ENCODE data around the gene GPATCH4. TPM values are rescaled to one million over a fixed set of nuclear protein-coding genes. Genes with fewer than 3 reads are reported as not detected.

GPATCH4 gene
- total and polyA plus RNA-seq, 2 donors (not counting 1 experiment from before 2014, with no cell fraction given): 11.3 to 38.3 TPM

- no peak for TF ChIP-seq EZH2 (IDR thresholded peaks at IDR 0.05; ENCODE audit: borderline replicate concordance, insufficient read depth, low read depth, low read length, poor library complexity, severe bottlenecking)
- TF ChIP-seq, protein P1, sequence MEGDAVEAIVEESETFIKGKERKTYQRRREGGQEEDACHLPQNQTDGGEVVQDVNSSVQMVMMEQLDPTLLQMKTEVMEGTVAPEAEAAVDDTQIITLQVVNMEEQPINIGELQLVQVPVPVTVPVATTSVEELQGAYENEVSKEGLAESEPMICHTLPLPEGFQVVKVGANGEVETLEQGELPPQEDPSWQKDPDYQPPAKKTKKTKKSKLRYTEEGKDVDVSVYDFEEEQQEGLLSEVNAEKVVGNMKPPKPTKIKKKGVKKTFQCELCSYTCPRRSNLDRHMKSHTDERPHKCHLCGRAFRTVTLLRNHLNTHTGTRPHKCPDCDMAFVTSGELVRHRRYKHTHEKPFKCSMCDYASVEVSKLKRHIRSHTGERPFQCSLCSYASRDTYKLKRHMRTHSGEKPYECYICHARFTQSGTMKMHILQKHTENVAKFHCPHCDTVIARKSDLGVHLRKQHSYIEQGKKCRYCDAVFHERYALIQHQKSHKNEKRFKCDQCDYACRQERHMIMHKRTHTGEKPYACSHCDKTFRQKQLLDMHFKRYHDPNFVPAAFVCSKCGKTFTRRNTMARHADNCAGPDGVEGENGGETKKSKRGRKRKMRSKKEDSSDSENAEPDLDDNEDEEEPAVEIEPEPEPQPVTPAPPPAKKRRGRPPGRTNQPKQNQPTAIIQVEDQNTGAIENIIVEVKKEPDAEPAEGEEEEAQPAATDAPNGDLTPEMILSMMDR (IDR thresholded peaks at IDR 0.05): no peak
Observed at GRCh38 chr1:156549831-156550230, 51.4 kb downstream of the GPATCH4 start.

GRCh38 chr1:156549390-156549789 lies 51.9 kb downstream of the GPATCH4 start:
- no peaks in the 10 kb centered on the region for H4K20me1 ChIP-seq (ENCODE audit: control insufficient read depth, insufficient read depth, low read length, poor library complexity, severe bottlenecking)
- no peak overlapping the region for H2AFZ ChIP-seq (ENCODE audit: insufficient read depth, low read depth, low read length, poor library complexity, severe bottlenecking)
- DNase-seq (no peak), ATAC-seq (ENCODE audit: low read depth) (no peak)
- no peak overlapping the region for H3K27ac ChIP-seq (ENCODE audit: low read length in 2 of 2)
- 79% methylated on average over 2 of the region's 2 CpGs for WGBS (ENCODE audit: insufficient coverage)
- H3K4me3 ChIP-seq (ENCODE audit: control extremely low read depth in 1 of 5, extremely low read depth in 1 of 5, insufficient read depth in 1 of 5, low read depth in 2 of 5, low read length in 4 of 5): no peak overlapping the region
- ChIA-PET POLR2A (interaction anchor here (0.6 kb wide), 1 partner anchor 44 kb away, joined by 6 read pairs; no protein-coding TSS in a partner anchor), CTCF (interaction anchor here (1.7 to 2.3 kb wide), 2 partner anchors 8 to 68 kb away, joined by 4 to 11 read pairs; no protein-coding TSS in a partner anchor)
- intact Hi-C loops (cut with micrococcal nuclease): no loop called here
- peaks cover 39% of the 10 kb centered on the region for H3K4me1 Mint-ChIP-seq
- no peaks in the 10 kb centered on the region for H3K79me2 ChIP-seq (ENCODE audit: control insufficient read depth, insufficient read depth, low read length)
- H3K4me1 ChIP-seq (ENCODE audit: control insufficient read depth in 2 of 2, insufficient read depth in 2 of 2, low read length in 2 of 2): peaks cover 38 to 40% of the 10 kb centered on the region in 2 donors
- H3K4me3 Mint-ChIP-seq: no peak overlapping the region
- TF ChIP-seq EZH2 (IDR thresholded peaks at IDR 0.05; ENCODE audit: borderline replicate concordance, insufficient read depth, low read depth, low read length, poor library complexity, severe bottlenecking): no peak
- TF ChIP-seq, protein P1 (IDR thresholded peaks at IDR 0.05): no peak
- no peak overlapping the region for H3K9ac ChIP-seq (ENCODE audit: low read length)
- H3K27me3 Mint-ChIP-seq: no peaks in the 10 kb centered on the region
- H3K4me2 ChIP-seq (replicated peaks; ENCODE audit: low read depth, low read length, poor library complexity, severe bottlenecking): no peak overlapping the region
- no peak overlapping the region for H3K27ac Mint-ChIP-seq
- no peaks in the 10 kb centered on the region for H3K36me3 ChIP-seq (replicated peaks in 1 of 2; ENCODE audit: control extremely low read depth in 1 of 2, control insufficient read depth in 1 of 2, extremely low read depth in 1 of 2, insufficient read depth in 2 of 2, low read length in 1 of 2)
- H3K9me3 Mint-ChIP-seq (ENCODE audit: insufficient read depth): no peaks in the 10 kb centered on the region
- no peaks in the 10 kb centered on the region for H3K9me3 ChIP-seq (ENCODE audit: control extremely low read depth in 1 of 3, control insufficient read depth in 2 of 3, insufficient read depth in 1 of 3, low read length in 2 of 3)
- H3K27me3 ChIP-seq (replicated peaks in 1 of 4; ENCODE audit: control extremely low read depth in 1 of 4, control insufficient read depth in 3 of 4, insufficient read depth in 4 of 4, low read length in 3 of 4): no peaks in the 10 kb centered on the region

More at GRCh38 chr1:156549831-156550230, 51.4 kb downstream of the GPATCH4 start:
- no peak overlapping the region for H3K4me3 ChIP-seq (ENCODE audit: control extremely low read depth in 1 of 5, extremely low read depth in 1 of 5, insufficient read depth in 1 of 5, low read depth in 2 of 5, low read length in 4 of 5)
- no peaks in the 10 kb centered on the region for H3K36me3 ChIP-seq (replicated peaks in 1 of 2; ENCODE audit: control extremely low read depth in 1 of 2, control insufficient read depth in 1 of 2, extremely low read depth in 1 of 2, insufficient read depth in 2 of 2, low read length in 1 of 2)
- H3K27me3 Mint-ChIP-seq: no peaks in the 10 kb centered on the region
- no peaks in the 10 kb centered on the region for H3K27me3 ChIP-seq (replicated peaks in 1 of 4; ENCODE audit: control extremely low read depth in 1 of 4, control insufficient read depth in 3 of 4, insufficient read depth in 4 of 4, low read length in 3 of 4)
- intact Hi-C loops (cut with micrococcal nuclease): no loop called here
- no peak overlapping the region for H3K4me2 ChIP-seq (replicated peaks; ENCODE audit: low read depth, low read length, poor library complexity, severe bottlenecking)
- no peaks in the 10 kb centered on the region for H3K9me3 Mint-ChIP-seq (ENCODE audit: insufficient read depth)
- no peaks in the 10 kb centered on the region for H4K20me1 ChIP-seq (ENCODE audit: control insufficient read depth, insufficient read depth, low read length, poor library complexity, severe bottlenecking)
- DNase-seq (no peak), ATAC-seq (ENCODE audit: low read depth) (no peak)
- ChIA-PET POLR2A (interaction anchor here (0.6 kb wide), 1 partner anchor 44 kb away, joined by 6 read pairs; no protein-coding TSS in a partner anchor), CTCF (interaction anchor here (1.7 to 2.3 kb wide), 2 partner anchors 8 to 68 kb away, joined by 4 to 11 read pairs; no protein-coding TSS in a partner anchor)
- H3K27ac ChIP-seq (ENCODE audit: low read length in 2 of 2): no peak overlapping the region
- no peaks in the 10 kb centered on the region for H3K9me3 ChIP-seq (ENCODE audit: control extremely low read depth in 1 of 3, control insufficient read depth in 2 of 3, insufficient read depth in 1 of 3, low read length in 2 of 3)
- peaks cover 41% of the 10 kb centered on the region for H3K4me1 Mint-ChIP-seq
- peaks cover 43 to 44% of the 10 kb centered on the region in 2 donors for H3K4me1 ChIP-seq (ENCODE audit: control insufficient read depth in 2 of 2, insufficient read depth in 2 of 2, low read length in 2 of 2)
- no peak overlapping the region for H3K4me3 Mint-ChIP-seq
- no peak overlapping the region for H3K27ac Mint-ChIP-seq
- no CpG with 5 or more reads among the region's 1 CpG for WGBS (ENCODE audit: insufficient coverage)
- no peak overlapping the region for H2AFZ ChIP-seq (ENCODE audit: insufficient read depth, low read depth, low read length, poor library complexity, severe bottlenecking)
- no peak overlapping the region for H3K9ac ChIP-seq (ENCODE audit: low read length)
- H3K79me2 ChIP-seq (ENCODE audit: control insufficient read depth, insufficient read depth, low read length): no peaks in the 10 kb centered on the region
